GM21515 (cell line): ENCODE results near the gene PALM2AKAP2.

Experiments used
- ATAC-seq: cut with Tn5 transposase; IDR thresholded peaks from one replicate; pipeline ENCODE4 v1.9.1; 2021; ENCODE audit not compliant: unreplicated experiment

Gene PALM2AKAP2

DNA sequence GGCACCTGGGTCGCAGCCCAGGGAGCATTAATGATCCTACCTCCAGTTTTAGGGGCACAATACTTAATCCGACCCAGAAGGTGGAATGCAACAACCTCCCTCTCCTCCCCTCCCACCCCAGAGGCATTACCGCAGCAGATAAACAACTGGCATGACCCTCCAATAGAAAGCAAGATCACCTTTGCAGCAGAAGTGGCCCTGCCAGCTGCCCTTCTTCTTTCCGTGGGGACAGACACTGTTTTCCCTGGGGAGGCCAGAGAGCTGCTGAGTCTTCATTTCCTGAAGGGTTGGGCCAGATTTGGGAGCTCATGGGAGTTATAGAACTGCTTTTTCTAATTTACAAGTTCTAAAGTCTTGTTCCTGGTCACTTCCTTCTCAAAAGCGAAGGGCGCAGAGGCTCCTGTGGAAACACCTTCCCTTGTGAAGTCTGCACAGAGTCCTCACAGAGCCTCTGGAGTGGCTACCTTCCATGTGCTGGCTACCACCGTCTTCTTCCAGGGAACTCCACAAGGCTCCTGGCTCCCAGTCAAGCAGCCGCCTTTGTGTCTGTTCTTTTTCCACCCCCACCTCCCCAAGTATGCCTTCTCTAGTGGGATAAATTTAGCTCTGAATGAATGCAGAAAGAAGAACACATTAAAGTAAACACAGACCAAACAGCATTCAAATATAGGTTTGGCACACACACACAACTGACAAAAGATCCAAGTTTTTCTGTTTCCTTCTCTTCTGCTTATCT lies 8.0 kb upstream of the PALM2AKAP2 start:
- no peak for ATAC-seq

DNA sequence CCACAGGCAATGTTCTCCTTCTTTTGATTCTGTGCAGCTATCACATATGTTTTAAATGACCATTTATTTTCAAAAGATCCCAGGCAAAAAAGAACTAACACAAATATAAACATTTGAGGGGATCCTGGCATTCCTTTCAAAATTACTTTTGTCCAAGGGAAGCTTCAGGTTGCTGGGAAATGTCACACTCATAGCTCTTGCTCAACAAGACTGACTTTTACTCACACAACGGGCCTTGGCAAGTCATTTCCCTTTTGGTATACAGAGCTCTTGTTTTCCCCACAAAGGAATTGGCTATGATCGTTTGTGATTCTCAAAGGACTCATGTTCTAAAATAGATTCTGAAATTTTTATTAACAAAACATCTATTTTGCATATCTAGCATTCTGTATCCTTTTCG lies 4.5 kb upstream of the PALM2AKAP2 start:
- ATAC-seq = no peak

DNA sequence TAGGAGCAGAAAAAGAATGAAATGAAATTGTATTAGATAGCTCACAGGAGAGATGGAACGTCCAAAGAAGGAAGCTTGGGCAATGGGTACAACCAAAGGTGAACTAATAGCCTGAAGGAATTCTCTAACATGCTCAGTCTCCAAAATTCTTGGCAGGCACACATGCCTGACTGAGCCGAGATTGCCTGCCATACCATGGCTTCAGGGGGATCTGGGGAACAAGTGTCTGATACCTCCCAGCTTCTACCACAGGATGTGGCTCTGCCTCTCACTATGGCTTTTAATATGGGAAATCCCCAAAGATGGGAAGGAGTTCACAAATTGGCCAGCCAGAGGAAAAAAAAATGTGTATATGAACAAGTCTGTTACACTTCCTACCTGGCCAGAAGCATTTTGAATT lies 3.6 kb upstream of the PALM2AKAP2 start:
- no peak for ATAC-seq

DNA sequence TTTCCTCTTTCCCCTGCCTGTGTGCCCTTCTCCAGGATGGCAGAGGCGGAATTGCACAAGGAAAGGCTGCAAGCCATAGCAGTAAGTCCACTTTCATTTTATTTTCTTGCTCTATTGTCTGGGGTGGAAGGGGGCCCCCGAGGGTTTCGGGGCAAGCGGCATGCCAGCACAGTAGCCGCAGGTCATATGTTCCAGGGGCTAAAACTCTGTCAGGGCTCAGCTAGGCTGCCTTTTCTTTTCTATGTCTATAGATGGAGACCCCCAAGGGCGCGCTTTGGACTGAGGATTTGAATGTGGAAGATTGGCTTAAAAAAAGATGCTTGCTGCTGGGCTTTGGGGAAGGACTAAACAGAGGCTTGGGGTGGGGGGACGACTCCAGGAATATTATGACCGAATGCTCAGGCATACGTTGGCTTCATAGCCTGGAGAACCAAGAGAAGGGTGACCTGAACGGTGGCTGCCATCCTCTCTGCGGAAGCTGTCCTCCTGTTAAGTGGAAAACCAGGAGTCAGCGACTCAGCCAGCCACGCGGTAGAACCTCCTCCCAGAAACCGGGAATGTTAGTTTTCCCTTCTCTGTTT lies 545 bp downstream of the PALM2AKAP2 start:
- ATAC-seq = no peak

DNA sequence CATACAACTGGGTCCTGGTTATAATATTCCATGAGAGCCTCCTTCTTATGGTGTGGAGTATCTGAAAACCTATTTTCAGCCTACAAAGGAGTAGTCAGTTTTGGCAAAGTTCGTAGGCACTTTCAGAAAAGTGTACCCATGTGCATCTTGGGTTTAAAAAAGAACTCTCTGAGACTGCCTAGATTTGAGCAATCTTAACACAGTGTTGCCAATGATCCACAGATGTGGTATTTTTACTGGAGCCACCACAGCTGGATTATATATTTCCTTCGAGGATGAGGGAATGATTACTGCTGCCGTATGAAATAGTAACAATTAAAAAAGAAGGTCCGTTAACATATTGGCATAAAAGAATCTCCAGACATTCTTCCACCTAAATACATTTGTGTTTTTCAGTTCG lies 1.1 kb downstream of the PALM2AKAP2 start:
- ATAC-seq = no peak

DNA sequence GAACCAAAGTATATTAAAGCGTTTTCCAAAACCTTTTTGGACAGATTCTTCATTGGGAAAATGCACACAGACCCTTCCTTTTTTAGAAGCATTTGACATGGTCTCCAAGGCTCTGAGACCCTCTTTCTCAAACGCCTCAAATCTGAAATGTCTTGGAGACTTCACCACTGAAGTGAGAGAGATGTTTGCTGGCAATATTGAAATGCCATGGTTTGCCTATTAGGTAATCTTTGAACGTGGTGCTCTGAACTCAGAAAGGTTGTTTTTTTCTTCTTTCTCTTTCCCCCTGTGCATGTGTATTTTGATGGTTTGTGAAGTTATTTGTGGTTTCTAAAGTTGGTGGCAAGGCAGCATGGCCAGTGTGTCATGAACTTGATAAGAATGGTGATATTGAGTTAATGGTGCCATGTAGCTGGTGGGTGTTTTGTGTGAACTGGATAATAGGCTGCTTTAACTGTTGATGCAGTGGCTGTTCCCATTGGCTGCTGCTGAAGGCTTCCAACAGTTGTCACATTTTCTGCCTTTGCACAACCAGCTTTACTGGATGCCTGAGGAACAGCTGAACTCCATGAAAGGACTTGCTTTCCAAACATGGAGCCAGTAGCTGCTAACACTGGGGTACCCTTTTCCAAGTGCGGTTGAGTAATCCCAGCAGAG lies 1.7 kb downstream of the PALM2AKAP2 start:
- ATAC-seq = no peak

DNA sequence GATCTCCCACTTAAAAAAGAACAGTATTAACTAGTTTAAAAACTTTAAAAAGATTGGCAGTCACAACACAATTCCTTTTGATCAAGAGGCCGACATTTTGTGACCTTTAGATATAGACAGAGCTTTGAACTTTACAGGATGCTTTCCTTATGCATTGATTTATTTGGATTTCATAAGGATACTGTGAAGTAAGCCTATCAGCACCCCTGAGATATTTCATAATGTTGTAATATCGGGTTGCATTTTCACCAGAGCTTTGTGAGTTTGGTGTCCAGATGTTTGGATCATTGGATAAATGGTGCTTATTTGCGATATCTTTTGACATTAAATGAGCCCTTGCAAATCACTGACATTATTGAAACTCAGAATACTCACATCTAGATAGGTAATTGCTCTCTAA lies 7.7 kb downstream of the PALM2AKAP2 start:
- ATAC-seq = no peak

DNA sequence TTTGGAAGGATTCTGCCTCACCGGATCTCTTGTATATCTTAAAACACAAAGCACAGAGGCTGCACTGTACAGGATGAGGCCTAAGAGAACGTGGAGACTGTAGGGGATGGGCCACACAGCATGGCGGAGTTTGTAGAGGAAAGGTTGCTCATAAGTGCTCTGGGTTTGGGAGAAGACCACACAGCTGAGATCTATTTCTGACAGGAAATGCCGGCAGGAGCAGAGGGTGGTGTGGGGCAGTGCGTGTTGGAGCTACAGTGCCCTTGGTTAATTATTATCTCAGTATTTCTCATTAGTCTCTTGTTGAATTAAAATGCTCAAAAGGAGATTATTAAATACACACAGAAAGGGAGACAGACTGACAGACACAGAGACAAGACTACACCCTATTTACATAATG lies 9.6 kb downstream of the PALM2AKAP2 start:
- ATAC-seq = no peak

DNA sequence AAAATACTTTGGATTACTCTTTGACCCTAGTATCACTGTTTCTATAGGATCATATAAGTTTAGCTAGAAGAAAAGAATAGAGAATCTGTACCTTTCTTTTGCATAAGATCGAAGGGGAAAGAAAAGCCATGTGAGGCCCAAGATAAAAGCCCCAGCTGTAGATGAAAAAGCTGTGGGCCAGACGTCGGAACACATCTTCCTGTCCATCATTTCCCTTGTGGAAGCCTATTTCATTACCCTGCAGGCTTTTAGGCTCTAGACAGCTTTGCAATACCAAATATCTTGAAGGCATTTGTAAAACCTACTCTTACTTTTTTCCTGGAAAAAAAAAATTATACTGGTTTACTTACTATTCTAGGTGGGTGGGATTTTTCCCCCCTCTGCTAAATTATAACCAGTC lies 10.0 kb downstream of the PALM2AKAP2 start:
- no peak for ATAC-seq

DNA sequence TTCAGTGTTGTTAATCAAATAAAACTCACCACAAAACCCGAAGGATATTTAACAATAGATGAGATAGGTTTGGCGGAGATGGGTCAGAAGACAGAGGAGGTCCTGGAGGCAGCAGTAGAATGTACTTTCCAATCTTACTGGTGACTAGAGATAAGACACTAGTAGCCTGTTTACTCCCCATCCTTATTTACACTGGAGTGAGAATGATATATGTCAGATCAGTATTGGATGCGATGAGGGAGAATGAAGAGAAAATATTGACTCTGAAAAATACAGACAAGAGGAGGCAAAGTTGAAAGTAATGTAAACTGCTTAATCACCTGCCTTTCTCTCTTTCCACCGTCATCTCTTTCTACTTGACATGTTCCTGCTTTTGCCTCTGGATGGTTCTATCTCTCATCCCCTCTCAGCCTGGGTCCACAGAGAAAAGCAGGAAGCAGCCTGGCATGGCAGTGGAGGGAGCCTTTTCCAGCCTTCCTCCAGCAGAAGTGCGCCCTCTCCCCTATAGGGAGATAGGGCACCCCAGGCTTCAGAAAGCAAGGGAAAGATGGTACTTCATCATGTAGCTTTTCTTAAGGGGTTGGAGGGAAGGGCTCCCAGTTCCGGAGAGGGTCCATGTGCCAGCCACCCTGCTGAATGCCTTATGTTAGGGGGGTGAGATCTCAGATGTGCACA lies 11.1 kb downstream of the PALM2AKAP2 start:
- ATAC-seq = no peak

DNA sequence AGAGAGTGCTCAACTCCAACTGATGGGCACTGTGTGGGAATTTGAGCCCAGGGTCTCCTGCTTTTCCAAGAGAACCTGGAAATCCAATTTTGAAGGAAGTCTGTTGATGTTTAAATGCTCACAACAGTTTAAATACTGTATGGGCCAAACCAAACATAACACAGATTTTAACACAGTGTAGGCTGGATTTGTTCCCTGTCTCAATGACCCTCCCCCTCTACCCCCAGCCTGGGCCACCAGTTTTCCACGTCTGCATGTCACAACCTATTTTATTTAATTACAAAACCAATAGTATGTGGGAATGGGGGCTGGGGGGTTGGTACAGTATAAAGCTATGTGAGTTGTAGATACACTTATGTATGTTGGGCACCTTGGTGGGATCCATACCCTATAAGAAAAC lies 11.7 kb downstream of the PALM2AKAP2 start:
- ATAC-seq = no peak

DNA sequence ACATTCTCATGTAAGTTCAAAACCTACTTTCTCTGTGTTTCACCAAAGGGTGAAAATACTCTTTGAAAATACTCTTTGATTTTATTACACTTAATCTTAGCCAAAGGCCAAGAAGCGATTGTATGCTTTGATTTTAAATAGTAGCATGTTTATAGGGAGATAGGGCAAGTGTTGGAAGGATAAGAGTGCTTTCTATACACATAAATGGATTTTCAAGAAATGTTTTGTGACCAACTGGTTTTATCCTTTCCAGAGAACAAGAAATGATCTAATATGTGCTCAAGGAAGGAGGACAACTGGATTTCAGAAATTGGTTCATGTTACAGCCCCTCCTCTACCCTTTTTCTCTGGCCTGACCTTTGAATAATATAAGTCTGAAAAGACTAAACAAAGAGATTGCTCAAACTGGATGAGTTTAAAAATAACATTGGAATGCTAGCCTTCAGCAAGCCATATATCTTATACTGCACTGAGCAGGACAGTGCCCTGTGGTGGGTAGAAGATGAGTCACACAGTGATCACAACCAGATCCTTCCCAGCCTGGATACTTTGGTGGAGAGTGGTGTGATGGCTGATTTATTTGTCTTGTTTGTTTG lies 13.1 kb downstream of the PALM2AKAP2 start:
- no peak for ATAC-seq

DNA sequence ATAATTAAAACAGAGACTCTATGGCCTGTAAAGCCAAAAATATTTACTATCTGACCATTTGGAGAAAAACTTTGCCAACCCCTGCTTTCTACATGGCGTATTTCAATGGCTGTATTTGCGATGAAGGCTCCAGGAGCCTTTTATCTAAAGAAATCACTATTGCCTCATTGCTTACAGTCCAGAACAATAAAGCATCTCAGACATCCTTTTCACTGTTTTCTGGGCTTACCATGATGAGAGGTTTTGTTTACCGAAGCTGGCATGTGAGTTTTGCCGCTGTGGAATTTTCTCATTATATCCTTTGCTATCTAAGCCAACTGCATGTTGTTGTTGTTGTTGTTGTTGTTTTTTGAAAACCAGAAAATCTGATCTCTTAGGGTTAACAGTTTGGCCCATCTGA lies 13.9 kb downstream of the PALM2AKAP2 start:
- no peak for ATAC-seq

DNA sequence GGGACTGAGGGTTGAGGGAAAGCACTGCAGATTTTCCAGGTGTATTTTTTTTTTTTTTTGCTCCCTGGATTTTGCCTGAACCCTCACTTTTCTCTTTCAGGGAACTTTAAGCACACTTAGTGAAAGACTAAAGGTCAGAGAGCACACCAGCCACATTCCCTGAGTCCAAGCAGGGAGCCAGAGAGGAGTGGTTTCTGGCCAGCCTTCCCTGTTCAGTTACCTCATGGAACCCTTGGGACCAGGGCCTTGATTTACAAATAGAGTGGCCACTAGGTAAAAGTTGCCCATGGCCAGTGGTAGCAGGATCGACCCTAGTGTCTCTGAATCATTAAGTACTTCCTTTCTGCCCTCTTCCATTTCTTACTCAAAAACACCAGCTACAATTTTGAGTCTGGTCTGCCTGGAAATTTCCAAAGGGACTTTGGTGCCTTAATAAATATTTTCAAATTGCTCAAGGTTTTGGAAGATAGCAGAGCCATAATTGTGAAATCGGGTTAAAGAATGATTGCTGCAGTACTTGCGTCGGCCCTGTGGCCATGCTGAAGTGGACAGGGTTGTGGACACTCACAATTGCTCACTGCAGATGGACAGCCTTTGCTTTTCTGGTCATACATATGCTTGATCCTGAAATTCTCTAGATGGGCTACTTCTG lies 14.5 kb downstream of the PALM2AKAP2 start:
- ATAC-seq = no peak

DNA sequence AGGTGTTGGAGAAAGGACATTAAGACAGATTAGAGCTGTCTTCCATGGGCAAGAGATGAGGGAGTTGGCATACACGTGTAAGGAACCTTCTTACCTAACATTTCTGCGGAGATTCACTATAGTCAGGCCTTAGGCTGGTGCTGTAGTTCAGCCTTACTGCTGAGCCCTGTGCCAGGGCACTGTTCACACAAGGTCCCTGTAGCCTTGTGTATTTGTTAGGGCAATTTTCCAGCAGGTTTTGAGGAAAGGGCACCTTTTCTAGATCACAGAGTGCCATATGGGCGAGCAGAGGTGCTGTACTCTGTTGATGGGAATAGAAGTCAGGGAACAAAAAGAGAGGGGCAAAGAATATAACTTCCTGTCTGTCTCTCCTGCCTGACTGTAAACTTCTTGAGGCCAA lies 15.6 kb downstream of the PALM2AKAP2 start:
- ATAC-seq = no peak

DNA sequence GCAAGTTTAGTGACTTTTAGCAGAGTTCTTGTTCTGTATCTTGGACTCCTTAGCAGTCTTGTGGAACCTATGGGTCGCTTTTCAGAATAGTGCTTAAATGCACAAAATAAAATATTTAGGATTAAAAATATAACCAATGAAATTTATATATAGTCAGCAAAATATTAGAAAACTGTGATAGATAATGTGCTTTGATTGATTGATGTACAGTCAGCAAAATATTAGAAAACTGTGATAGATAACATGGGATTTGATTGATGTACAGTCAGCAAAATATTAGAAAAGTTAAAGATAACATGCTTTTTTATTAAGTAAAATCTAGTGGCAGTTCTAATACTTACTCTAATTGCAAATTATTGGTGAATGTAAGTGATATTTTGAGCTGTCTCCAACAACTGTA lies 16.1 kb downstream of the PALM2AKAP2 start:
- ATAC-seq = no peak

DNA sequence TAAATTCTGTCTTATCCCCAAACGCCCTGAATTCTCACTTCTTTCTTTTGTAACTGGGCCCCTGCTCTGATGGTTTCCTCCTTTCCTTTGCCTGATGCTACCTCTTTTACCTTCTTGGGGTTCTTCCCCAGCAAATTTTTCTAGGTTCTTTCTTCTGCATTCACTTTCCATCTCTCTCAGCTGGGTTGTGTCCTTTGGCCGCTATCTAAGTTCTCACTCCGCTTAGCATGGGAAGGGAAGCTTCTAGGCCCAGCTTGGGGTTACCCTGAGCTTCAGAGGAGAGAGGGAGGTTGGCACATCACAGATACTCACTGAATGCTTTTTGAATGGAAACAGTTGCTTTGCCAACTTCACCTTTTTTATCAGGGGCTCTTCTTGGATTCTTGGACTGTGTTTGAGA lies 17.0 kb downstream of the PALM2AKAP2 start:
- ATAC-seq = no peak

DNA sequence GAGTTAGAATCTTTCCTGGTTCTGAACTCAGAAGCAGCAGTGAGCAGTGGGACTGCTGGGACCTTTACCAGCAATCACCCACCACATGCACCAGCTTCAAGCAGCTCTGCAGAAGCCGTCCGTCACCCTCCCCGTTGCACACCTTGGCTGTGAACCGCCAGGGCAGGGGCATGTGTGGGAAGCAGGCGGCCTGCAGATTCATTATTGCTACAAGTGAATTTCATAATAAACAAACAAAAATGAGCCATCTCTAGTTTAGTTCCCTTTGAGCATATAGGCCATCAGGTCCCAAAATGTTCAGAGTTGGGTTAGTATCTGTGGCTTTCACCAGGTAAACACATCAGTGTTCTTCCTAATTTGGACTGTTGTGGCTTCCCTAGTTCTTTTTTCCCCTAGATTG lies 17.5 kb downstream of the PALM2AKAP2 start:
- no peak for ATAC-seq

DNA sequence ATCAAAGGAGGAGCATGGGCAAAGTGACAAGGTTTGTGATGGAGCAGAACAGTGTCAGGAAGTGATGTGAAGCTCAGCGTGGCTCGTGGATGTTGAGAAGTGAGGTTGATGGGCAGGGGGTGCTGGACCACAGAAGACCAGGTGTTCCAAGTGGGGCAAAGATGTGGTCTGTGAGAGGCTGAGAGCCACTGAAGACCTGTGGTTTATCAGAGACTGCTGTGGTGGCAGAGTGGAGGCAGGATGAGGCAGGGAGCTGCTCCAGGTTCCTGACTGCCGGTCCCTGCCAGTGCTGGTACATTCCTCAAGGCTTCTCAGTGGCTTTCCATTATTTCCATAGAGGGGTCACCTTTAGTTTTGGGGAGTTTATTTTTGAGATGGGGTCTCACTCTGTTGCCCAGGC lies 19.1 kb downstream of the PALM2AKAP2 start:
- no peak for ATAC-seq

DNA sequence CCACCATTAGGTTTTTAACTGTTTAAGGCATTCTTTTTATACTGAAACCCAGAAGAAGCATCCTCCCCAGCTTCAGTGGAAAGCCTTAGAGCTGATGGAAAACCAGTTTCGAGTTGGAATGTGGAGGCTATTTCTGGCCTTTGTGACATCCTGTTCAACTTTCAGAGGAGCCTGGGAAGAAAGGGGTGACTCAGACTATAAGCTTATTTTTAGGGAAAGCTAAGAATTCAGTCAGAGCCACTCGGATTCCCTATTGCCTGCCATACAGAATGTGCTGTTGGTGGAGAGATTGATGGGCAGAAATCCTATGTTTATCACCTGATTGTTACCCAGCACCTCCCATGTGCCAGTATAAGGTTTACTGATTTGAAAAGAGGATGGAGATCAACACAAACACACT lies 19.8 kb downstream of the PALM2AKAP2 start:
- ATAC-seq = no peak

DNA sequence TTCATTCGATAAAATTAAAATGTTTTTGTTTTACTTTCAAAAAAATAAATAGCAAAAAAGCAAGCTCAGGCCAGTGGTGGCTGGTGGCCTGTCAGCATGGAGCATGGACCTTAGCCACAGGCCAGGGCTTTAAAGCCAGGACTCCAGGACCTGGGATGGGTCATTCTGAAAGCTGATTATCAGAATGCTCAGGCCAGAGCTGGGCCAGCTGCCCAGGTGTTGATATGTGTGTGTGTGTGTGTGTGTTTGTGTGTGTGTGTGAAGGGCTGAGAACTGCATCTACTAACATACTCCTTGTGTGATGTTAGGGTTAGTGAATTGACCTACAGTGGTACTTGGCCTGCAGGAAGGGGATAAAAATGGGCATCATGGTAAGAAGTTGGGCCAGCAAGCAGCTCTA lies 21.5 kb downstream of the PALM2AKAP2 start:
- ATAC-seq = no peak
